ENCODE data around the gene KHDC3L. TPM values are rescaled to one million over a fixed set of nuclear protein-coding genes. Genes with fewer than 3 reads are reported as not detected.
"Not testable (repeated sequence)": the region's sequence is repeated elsewhere in the genome, so short reads cannot be mapped to it uniquely, and the experiment has no call there.

The KHDC3L gene
- total and polyA plus RNA-seq, 10 donors, result not detected

GRCh38 chr6:73377225-73377624 lies 14.8 kb downstream of the KHDC3L start:
- Histone ChIP-seq H3K4me3 (no peak overlapping the region), H3K4me1 (no peaks in the 10 kb centered on the region), H3K9me3 (peaks cover 0 to 11% (median 5%) of the 10 kb centered on the region in 8 donors), H3K27me3 (replicated peaks in 1 of 7) (no peaks in the 10 kb centered on the region), H3K36me3 (no peaks in the 10 kb centered on the region), H3K27ac (no peak overlapping the region)
- no peak for DNase-seq
- TF ChIP-seq POLR2A (IDR thresholded peaks at IDR 0.05) (no peak), POLR2AphosphoS5 (IDR thresholded peaks at IDR 0.05) (no peak)
- TF ChIP-seq, protein P1, sequence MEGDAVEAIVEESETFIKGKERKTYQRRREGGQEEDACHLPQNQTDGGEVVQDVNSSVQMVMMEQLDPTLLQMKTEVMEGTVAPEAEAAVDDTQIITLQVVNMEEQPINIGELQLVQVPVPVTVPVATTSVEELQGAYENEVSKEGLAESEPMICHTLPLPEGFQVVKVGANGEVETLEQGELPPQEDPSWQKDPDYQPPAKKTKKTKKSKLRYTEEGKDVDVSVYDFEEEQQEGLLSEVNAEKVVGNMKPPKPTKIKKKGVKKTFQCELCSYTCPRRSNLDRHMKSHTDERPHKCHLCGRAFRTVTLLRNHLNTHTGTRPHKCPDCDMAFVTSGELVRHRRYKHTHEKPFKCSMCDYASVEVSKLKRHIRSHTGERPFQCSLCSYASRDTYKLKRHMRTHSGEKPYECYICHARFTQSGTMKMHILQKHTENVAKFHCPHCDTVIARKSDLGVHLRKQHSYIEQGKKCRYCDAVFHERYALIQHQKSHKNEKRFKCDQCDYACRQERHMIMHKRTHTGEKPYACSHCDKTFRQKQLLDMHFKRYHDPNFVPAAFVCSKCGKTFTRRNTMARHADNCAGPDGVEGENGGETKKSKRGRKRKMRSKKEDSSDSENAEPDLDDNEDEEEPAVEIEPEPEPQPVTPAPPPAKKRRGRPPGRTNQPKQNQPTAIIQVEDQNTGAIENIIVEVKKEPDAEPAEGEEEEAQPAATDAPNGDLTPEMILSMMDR (IDR thresholded peaks at IDR 0.05 in 8 of 11, conservative IDR thresholded peaks at IDR 0.05 in 3 of 11), result no peak
- 56 to 70% (median 64%) methylated on average over 3 of the region's 3 CpGs for WGBS, 5 donors
- intact Hi-C loops (cut with DNase I; ENCODE audit: low total_unique reads), result no loop called here

DNA sequence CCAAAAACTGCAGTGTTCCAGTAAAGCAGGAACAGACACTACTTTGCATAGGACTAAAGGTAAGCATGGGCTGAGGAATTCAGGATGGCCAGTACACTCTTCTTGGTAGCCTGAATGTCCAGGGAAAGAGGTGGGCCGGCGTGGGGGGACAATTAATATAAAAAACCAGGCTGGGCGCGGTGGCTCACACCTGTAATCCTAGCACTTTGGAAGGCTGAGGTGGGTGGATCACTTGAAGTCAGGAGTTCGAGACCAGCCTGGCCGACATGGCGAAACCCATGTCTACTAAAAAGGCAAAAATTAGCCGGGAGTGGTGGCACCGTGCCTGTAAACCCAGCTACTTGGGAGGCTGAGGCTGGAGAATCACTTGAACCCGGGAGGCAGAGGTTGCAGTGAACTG lies 19.1 kb downstream of the KHDC3L start:
- 90 to 98% (median 95%) methylated on average over 10 of the region's 10 CpGs for WGBS, 5 donors
- H3K4me1 ChIP-seq; H3K27me3 ChIP-seq (replicated peaks in 1 of 7); H3K4me3 ChIP-seq; intact Hi-C loops (cut with DNase I; ENCODE audit: low total_unique reads); H3K36me3 ChIP-seq; DNase-seq; H3K27ac ChIP-seq; H3K9me3 ChIP-seq: not testable (repeated sequence)

- 86 to 98% (median 92%) methylated on average over 6 of the region's 6 CpGs for WGBS, 5 donors
- DNase-seq, result no peak
- Histone ChIP-seq H3K4me1 (no peaks in the 10 kb centered on the region), H3K4me3 (no peak overlapping the region), H3K9me3 (no peaks in the 10 kb centered on the region), H3K36me3 (no peaks in the 10 kb centered on the region), H3K27me3 (replicated peaks in 1 of 7) (no peaks in the 10 kb centered on the region), H3K27ac (no peak overlapping the region)
- intact Hi-C loops (cut with DNase I; ENCODE audit: low total_unique reads), result no loop called here
- TF ChIP-seq POLR2A (IDR thresholded peaks at IDR 0.05), result no peak
- no peak for TF ChIP-seq POLR2AphosphoS5 (IDR thresholded peaks at IDR 0.05)
- TF ChIP-seq, protein P1 (IDR thresholded peaks at IDR 0.05 in 8 of 11, conservative IDR thresholded peaks at IDR 0.05 in 3 of 11), result no peak
Measured at GRCh38 chr6:73382462-73383113, 20.1 kb downstream of the KHDC3L start.

- H3K9me3 ChIP-seq, result no peaks in the 10 kb centered on the region
- intact Hi-C loops (cut with DNase I; ENCODE audit: low total_unique reads), result no loop called here
- no peaks in the 10 kb centered on the region for H3K27me3 ChIP-seq (replicated peaks in 1 of 7)
- TF ChIP-seq POLR2AphosphoS5 (IDR thresholded peaks at IDR 0.05) (no peak), POLR2A (IDR thresholded peaks at IDR 0.05) (no peak)
- TF ChIP-seq, protein P1 (IDR thresholded peaks at IDR 0.05 in 8 of 11, conservative IDR thresholded peaks at IDR 0.05 in 3 of 11), result no peak
- peaks cover 3 to 20% (median 9%) of the 10 kb centered on the region in 6 donors for H3K4me1 ChIP-seq
- H3K4me3 ChIP-seq, result peak overlapping the region; percentile 44 to 72 (median 48)
- H3K36me3 ChIP-seq, result no peaks in the 10 kb centered on the region
- peak overlapping the region in 3 of 8 donors; percentile 76 to 83 (median 78) for H3K27ac ChIP-seq
- no peak for DNase-seq
- whole genome bisulfite sequencing, 5 donors, result 46 to 52% (median 48%) methylated on average over 4 of the region's 4 CpGs
Measured at GRCh38 chr6:73388433-73388799, 26.0 kb downstream of the KHDC3L start.

Data from spleen (tissue), 11 donors.